Brain pericyte (primary cell): Measurements from ENCODE around the gene PDLIM1.

Source experiments
- DNase-seq: peaks from one replicate; pipeline ENCODE4 v3.0.0-alpha.2; 2012; ENCODE audit warnings: low read depth, low spot score

PDLIM1 gene

DNA sequence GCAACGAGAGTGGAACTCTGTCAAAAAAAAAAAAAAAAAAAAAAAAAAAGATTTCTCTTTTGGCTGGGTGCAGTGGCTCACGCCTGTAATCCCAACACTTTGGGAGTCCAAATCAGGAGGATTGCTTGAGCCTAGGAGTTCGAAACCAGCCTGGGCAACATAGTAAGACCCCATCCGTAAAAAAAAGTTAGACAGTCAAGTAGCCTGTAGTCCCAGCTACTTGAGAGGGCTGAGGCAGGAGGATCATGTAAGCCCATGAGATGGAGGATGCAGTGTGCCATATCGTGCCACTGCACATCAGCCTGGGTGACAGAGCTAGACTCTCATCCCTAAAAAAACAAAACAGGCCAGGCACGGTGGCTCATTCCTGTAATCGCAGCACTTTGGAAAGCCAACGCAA, 25.2 kb downstream of the PDLIM1 start:
- no peak for DNase-seq

DNA sequence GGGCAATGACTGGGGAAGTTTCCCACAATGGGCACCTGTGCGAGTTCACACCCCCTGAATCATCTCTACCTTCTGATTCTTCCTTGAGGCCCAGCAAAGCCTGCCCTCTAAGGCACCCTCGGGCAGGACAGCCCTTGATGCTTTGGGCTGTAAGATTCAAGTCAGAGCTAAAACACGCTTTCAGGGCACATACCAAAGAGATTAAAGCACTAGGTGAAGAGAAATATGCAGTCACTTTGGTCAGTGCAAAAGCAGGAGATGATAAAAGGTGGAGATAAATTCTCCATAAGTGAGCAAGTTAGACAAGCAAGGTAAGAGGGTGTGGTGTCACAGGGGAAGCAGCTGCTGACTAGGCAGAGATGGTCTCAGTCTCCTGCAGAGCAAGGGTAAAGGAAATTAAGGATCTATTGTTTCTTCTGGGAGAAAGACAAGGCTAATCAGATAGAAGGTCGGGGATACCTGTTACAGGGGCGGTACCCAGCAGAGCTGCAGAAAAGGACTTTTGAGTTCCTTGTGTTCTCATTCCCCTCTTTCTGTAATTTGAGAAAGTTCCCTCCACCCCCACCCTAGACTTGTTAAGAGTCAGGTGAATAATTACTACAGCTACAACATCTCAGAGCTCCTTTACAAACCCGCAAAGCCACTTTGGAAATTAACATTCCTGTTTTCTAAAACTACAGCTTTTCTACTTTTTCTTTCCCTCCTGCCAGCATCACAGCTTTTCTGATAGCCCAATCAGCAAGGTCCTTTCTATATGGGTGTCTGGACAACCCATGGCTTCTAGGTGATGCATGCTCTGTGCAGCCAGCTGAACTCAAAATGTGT, 26.4 kb downstream of the PDLIM1 start:
- DNase-seq, result no peak

DNA sequence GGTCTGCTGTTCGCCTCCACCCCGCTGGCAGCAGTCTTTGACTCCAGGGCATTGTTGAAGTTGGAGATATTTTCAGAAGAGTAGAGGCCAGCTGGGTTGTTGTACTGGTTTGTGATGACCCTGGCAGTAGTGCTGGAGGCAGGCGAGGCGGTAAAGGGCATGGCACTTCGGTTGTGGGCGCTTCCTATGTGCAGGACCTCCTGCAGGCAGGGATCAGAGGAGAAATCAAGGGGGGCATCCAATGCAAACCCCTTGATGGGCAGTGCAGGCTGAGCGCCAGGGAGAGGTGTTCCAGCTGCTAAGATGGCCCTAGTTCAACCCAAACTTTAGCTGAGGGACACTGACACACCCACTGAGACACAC, 27.0 kb downstream of the PDLIM1 start:
- no peak for DNase-seq

DNA sequence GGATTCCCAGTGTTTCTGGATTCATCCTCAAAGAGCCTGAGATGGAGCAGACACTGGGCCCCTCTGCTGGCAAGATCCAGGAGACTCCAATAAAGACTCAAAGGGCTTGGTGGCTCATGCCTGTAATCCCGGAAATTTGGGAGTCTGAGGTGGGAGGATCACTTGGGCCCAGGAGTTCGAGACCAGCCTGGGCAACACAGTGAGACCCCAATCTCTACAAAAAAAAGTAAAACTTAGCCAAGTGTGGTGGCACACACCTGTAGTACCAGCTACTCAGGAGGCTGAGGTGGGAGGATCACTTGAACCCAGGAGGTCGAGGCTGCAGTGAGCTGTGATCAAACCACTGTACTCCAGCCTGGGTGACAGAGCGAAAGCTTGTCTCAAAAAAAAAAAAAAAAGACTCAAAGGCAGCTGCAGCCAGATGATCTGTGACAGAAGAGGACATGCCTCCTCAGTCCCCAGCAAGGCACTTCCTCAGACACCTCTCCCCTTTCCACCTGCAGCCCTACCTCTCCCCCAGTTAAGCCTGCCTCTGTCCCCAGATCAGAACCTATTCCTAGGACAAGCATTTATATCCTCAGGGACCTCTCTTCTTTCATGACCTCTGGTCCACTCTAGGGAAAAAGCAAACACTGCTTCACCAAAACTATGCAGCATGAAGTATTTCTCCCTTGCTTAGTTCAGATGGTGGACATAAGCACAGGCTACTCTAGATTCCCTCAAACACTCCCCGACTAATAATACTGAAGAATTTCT, 27.9 kb downstream of the PDLIM1 start:
- no peak for DNase-seq

DNA sequence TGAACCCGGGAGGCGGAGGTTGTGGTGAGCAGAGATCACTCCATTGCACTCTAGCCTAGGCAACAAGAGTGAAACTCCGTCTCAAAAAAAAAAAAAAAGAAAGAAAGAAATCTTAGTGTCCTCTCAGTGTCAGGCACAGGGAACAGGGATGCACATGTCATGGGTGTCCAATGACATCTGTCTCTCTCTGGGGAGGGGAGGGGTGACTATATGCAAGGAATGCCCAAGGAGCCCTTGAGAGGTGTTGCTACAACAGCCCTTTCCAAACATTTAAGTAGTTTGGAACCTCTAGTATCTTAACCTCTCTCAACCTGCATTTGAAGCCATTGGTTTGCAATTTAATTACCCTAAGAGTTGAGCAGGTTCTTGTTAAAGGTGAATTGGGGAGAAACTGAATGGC, 28.9 kb downstream of the PDLIM1 start:
- DNase-seq, result no peak

DNA sequence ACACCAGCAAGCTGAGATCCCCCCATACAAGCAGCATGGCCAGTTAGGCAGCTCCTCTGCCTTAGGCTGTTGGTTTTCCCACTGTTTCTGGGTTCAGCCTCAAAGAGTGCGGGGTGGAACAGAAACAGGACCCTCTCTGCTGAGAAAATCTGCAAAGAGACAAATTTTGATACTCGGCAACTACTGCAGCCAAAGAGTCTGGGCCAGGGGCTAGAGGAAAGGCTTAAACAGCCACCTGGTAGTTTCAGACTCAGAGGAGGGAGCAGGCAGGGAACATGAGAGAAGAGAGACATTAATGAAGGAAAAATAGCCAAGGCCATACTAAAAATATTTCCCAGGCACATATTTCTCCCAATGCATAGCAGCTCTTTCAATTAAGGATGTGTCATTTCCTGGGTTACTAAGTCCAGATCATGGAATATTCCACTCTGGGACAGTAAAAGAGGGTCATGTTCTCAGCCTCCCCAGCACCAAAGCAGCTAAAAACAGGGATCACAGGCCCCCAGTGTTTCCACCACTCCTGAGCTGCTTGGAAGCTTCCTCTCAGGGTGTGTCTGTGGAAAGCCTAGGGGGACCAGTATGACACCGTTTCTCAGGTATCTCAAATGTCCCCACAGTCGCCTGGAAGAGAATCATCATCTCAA, 29.8 kb downstream of the PDLIM1 start:
- no peak for DNase-seq

DNA sequence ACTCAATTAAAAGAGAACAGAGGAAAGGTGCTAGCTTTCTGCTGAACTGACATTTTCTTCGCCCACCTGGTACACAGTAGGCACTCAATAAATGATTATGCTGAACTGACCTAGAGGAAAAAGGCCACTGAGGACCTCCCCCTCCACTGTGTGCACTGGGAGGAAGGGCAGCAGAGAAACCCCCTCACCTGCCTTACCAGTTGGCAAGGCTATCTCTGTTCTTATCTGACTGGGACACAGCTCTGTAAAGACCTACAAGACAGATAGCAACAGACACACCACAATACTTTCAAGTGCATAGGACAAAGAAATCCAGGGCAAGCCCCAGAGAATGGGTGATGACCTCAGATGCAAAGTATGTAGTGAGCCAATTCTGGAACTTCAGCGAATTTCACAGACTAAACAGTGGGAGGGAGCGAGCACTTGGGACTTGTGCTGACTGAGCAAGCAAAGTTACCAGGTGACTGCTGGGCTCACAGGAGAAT, 30.4 kb downstream of the PDLIM1 start:
- DNase-seq, result no peak

DNA sequence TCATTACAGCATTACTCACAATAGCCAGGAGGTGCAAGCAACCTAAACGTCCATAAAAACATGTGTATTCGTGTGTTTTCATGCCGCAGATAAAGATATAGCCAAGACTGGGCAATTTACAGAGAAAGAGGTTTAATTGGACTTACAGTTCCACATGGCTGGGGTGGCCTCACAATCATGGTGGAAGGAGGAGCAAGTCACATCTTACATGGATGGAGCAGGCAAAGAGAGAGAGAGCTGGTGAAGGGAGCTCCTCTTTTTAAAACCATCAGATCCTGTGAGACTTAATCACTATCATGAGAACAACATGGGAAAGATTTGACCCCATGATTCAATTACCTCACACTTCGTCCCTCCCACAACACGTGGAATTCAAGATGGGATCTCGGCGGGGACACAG, 33.0 kb downstream of the PDLIM1 start:
- DNase-seq, result no peak

DNA sequence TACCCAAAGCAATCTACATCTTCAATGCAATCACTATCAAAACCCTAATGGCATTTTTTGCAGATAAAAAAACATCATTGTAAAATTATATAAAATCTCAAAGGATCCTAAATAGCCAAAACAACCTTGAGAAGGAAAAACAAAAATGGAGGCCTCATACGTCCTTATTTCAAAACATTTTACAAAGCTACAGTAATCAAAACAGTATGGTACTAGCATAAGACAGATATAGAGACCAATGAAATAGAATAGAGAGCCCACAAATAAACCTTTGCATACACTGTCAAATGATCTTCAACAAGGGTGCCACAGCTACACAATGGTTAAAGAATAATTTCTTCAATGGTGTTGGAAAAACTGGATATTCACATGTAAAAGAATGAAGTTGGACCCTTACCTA, 34.5 kb downstream of the PDLIM1 start:
- DNase-seq, result no peak

DNA sequence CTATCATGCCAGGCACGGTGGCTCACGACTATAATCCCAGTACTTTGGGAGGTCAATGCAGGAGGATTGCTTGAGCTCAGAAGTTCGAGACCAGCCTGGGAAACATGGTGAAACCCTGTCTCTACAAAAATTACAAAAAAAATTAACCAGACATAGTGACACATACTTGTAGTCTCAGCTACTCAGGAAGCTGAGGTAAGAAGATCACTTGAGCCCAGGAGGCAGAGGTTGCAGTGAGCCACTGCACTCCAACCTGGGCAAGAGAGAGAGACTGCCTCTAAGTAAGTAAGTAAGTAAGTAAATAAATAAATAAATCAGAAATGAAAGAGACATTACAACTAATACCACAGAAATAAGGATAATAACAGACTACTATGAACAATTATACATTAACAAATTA, 36.2 kb downstream of the PDLIM1 start:
- DNase-seq, result no peak

DNA sequence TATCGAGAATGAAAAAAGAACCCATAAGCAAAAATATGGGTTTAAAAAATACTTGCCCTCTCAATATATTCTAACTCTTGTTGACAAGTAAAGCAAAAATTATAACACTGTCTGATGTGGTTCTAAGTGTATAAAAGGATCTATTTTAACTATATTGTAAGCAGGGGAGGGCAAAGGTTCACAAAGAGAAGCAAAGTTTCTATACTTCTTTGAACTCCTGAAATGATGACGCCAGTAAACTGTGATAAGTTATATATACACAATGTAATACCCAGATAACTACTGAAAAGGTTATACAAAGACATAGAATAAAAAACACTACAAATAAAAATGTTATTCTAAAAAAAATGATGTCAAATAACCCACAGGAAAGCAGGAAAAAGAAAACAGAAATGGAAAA, 37.1 kb downstream of the PDLIM1 start:
- no peak for DNase-seq

DNA sequence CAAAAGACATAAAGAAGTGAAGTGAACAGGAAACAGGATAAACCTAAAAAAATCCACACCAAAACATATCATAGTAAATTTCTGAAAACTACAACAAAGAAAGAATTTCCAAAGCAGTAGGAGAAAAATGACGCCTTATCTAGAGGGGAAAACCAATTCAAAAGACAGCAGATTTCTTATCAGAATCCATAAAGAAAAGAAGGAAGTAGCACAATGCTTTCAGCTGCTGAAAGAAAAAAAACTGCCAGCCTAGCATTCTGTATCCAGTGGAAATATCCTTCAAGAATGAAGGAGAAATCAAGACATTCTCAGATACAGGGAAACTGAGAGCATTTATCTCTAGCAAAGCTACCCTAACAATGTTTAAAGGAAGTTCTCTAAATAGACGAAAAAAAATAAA, 37.8 kb downstream of the PDLIM1 start:
- DNase-seq, result no peak

DNA sequence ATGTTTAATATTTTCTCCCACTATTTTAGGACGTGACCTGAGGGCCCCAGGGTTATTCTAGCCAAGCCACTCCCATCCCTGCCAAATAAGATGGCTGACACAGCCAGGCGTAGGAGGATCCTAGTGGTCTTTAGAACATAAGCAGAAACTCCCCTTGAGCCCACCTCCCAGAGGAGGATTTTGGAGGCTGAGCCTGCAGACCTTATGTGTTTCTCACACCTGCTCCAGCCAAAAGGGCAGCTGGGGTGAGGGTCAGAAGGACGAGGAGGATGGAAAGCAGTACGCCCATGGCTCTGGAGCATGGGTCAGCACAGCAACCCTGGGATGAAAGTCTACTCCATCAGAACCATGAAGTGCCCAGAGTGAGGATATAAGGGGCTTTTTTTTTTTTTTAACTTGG, 39.9 kb downstream of the PDLIM1 start:
- no peak for DNase-seq

DNA sequence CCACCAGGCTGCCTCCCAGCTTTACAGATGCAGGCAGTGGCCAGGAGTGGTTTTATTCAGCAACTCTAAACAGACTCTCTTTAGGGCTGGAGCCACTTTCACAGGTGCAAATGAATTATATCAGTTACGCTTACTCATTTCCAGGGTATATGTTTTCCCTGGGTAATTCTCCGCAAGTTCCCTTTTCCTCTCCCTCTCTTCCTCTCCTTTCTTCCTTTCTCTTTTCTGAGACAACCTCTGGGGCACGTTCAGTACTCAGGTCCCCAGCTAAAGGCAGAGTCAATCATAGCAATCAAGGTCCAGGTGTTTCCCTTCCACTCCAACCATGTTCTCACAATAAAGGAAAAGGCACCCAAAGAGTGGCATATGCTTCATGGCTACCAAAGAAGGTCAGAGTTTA, 41.3 kb downstream of the PDLIM1 start:
- no peak for DNase-seq

DNA sequence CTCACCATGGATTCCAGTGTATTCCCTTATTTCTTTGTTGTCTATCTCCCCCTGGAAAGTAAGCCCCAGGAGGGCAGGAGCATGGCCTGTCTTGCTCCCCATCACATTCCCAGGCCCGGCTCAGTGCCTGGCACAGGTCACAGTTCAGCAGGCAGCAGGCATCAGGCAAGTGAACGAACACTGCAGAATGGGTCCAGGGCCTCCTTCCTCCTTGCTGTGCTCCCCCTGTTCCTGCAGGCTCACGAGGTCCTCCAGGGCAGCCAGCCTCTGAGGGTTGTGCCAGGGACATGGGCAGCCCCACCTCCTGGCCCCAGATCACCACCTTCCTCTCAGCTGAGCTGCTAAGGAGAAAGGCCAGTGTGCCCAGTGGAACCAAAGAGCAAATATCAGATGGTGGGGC, 41.8 kb downstream of the PDLIM1 start:
- no peak for DNase-seq

DNA sequence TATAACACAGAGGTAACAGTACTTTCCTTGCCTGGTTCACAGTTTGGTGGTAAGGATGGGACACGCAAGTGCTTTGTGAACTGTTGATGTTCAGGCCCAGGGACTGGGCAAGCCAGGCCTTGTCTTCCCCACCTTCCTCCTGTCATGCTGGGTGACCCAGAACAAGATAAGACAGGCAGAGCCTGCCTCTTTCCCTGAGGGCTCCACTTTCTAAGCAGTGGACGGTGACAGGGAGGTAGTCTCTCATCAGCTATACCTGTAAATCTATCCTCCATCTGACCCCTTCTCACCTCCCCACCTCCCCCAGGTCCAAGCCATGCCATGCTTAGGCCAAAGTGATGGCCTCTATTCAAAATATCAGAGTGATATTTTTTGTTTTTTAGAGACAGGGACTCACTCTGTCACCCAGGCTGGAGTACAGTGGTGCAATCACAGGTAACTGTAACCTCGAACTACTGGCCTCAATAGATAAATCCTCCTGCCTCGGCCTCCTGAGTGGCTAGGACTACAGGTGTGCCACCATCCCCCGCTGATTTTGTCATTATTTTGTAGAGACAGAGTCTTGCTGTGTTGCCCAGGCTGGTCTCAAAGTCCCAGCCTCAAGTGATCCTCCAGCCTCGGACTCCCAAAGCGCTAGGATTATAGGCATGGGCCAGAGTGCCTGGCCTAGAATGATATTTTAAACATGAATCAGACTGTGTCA, 42.8 kb downstream of the PDLIM1 start:
- DNase-seq, result no peak

DNA sequence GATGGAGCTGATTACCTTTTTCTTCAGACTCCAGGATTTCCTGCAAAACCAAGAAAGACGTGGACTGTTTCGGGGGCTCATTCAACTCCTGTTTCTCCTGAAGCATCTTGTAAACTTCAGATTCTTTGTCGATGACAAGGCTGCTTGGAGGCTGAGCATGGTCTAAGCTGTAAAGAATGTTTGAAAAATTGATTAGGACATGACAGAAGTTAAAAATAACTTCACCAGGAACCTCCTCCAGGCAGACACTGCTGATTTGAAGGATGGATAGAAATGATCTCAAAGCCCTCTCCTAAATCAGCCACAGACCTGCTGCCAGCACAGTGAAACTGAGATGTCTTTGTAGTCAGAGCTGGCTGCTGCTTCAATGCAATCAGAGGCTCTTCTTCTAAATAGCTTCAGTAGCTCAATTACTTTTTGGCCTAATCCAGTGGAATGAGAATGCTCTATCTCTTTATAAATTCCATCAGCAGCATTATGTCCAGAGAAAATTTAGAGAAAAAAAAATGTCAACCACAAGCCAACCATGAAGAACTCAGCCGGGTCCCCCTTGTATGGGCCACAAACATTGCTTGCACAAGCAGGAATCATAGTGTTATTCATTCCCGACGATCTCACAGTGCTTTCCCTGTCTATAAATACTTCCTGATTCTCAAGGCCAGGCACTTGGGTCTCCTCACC, 43.5 kb downstream of the PDLIM1 start:
- DNase-seq, result no peak

DNA sequence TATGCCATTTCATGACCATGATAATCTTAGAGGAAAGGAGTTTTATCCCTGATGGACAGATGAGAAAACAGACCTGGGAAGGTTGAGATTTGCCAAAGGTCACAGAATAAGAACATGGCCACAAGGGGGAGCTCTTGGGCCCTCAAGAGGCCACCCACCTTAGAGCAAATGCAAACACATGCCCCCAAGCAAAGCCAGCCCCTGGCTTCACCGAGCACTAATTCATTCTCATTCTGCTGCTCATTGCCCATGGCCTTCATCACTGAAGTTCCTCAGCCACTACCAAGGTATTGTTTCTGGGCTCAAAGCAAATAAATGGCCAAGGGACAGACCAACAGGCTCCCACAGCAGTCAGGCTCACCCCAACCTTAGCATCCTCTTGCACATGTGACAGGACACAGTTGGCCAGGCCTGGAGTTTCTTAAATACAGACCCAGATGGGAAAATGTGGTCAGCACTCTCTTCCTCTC, 44.2 kb downstream of the PDLIM1 start:
- no peak for DNase-seq

DNA sequence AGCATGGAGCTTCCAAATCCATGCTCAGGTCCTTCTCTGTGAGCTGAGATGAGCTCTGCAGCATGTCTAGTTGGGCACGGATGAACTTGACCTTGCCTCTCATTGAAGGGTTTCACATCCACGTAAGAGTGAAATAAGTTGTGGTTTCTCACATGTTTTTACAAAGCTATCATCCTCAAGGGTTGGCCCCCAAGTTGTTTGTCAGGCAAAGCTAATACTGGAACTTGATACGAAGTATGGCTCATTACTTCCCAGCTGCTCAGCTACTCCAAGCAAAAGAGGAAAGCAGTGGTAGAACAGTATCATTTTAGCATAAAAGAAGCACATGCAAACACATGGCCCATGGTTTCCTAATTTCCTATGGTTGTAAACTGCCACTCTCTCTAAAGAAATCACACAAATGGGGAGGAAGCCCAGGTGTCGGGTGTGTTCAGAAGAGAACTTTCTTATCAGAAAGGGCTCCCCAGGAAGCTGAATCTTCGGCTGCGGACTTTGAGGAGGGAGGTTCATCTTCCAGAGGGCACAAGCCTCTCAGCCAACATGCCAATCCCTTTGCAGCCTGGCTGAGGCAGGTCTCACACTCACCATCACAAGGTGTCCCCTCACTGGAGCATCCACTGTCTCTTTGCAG, 45.3 kb downstream of the PDLIM1 start:
- DNase-seq, result no peak

DNA sequence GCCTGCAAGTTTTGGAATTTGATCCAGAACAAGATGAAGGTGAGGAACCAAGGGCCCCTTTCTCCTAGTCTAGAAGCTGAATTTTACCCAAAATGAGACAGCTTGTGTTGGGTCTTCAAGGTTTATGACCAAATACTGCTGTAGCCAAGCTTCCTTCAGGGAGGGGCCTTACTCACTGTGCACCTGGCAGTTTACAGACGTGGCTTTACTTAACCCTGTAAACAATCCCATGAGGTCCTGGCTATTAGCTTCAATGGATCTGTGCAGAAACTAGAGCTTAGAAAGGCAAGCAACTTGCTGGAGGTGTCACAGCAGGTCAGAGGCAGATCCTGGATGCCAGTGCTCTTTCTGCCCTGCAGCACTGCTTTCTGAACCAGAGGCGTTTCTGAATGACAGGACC, 46.7 kb downstream of the PDLIM1 start:
- no peak for DNase-seq

DNA sequence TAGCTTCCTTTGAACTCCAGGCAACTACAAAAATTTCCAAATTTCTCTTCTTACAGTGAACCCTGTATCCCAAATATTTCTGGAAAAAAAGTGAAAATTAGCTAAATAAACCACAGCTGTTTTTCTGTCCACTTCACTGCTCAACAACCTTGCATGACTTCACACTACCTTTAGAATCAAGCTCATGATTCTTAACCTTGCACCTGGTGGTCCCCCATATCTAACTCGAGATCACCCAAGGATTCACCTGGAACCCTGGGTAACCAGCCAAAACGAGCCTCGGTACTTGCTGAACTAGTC, 47.5 kb downstream of the PDLIM1 start:
- no peak for DNase-seq
